Measurements from ENCODE around the gene WWP2.

The WWP2 gene

DNA sequence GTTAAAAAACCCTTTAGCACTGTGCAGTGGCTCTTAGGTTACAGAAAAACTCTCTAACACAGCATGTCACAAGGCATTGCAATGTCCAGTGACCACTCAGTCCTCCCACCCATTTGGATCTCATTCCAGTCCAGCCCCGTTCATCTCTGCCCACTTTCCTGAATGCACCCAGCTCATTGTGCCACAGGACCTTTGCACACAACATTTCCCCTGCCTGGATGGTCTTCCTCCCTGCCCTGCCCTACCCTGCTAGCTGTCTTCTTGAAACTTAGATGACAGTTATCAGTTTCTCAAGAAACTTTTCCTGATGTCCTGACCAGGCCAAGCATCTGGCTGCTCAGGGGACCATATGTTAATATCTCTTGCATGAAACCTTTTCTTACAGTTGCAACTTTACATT lies 67.2 kb downstream of the WWP2 start:
- Histone ChIP-seq H2AFZ (ENCODE audit: low read depth) (no peak overlapping the region), H3K36me3 (ENCODE audit: insufficient read depth) (no peaks in the 10 kb centered on the region), H3K4me3 (IDR thresholded peaks at IDR 0.05; ENCODE audit: insufficient read depth, low read depth, low read length) (no peak overlapping the region), H3K79me2 (ENCODE audit: insufficient read depth, low read depth) (no peaks in the 10 kb centered on the region), H3K4me2 (no peak overlapping the region), H3K4me1 (ENCODE audit: low read depth, poor library complexity, severe bottlenecking) (peaks cover 19% of the 10 kb centered on the region), H3K27me3 (ENCODE audit: insufficient read depth, low read depth) (no peaks in the 10 kb centered on the region), H4K20me1 (ENCODE audit: insufficient read depth) (no peaks in the 10 kb centered on the region), H3K9ac (no peak overlapping the region), H3K27ac (no peak overlapping the region)
- TF ChIP-seq, protein P1, sequence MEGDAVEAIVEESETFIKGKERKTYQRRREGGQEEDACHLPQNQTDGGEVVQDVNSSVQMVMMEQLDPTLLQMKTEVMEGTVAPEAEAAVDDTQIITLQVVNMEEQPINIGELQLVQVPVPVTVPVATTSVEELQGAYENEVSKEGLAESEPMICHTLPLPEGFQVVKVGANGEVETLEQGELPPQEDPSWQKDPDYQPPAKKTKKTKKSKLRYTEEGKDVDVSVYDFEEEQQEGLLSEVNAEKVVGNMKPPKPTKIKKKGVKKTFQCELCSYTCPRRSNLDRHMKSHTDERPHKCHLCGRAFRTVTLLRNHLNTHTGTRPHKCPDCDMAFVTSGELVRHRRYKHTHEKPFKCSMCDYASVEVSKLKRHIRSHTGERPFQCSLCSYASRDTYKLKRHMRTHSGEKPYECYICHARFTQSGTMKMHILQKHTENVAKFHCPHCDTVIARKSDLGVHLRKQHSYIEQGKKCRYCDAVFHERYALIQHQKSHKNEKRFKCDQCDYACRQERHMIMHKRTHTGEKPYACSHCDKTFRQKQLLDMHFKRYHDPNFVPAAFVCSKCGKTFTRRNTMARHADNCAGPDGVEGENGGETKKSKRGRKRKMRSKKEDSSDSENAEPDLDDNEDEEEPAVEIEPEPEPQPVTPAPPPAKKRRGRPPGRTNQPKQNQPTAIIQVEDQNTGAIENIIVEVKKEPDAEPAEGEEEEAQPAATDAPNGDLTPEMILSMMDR (conservative IDR thresholded peaks at IDR 0.05; ENCODE audit: low read depth, low read length), result no peak

DNA sequence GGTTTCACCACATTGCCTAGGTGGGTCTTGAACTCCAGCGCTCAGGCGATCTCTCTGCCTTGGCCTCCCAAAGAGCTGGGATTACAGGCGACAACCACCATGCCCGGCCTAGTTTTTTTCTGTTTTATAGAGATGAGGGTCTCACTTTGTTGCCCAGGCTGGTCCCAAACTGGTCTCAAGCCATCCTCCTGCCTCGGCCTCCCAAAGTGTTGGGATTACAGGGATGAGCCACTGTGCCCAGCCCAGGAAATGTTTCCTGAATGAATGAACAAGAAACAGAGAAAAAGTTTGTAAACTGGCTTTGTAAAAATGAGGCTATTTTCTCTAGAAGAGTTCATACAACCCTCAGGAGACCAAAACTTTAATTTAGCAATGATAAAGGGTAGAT lies 68.0 kb downstream of the WWP2 start:
- H3K79me2 ChIP-seq (ENCODE audit: insufficient read depth, low read depth), result no peaks in the 10 kb centered on the region
- peaks cover 22% of the 10 kb centered on the region for H3K4me1 ChIP-seq (ENCODE audit: low read depth, poor library complexity, severe bottlenecking)
- H3K27me3 ChIP-seq (ENCODE audit: insufficient read depth, low read depth), result no peaks in the 10 kb centered on the region
- H3K9ac ChIP-seq, result no peak overlapping the region
- H4K20me1 ChIP-seq (ENCODE audit: insufficient read depth), result no peaks in the 10 kb centered on the region
- H2AFZ ChIP-seq (ENCODE audit: low read depth), result no peak overlapping the region
- H3K4me2 ChIP-seq, result no peak overlapping the region
- TF ChIP-seq, protein P1 (conservative IDR thresholded peaks at IDR 0.05; ENCODE audit: low read depth, low read length), result no peak
- no peak overlapping the region for H3K4me3 ChIP-seq (IDR thresholded peaks at IDR 0.05; ENCODE audit: insufficient read depth, low read depth, low read length)
- no peak overlapping the region for H3K27ac ChIP-seq
- no peaks in the 10 kb centered on the region for H3K36me3 ChIP-seq (ENCODE audit: insufficient read depth)

DNA sequence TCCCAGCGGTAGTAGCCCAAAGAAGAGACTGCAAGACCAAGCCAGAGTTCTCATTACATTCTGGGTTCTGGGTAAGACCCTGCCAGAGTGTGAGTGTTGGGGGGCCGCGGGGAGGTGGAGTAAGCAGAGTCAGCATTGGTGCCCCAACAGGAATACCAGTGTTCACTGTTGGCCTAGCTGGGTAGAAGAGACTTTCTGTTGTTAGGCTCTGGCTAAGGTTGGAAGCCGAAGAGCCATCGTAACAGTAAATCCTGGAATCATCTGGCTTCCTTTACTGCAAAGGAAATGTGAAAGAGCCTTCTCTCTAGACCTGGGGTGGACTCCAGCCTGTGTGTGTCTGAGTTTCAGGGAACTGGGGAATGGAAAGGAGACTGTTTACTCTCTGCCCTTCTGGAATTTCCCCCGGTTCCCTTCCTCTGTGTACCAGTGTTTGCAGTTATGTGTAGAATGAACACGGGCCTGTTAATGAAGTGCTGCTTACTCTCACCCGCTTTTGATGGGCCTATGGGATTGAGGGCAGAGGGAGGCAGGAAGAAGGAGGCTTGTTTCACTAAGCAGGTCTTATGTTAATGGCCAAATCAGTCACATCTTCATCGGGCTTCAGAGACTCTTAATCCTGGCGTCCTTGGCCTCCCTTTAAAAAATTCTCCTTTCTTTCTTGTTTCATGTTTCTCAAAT lies 68.5 kb downstream of the WWP2 start:
- Histone ChIP-seq H3K4me1 (ENCODE audit: low read depth, poor library complexity, severe bottlenecking) (peaks cover 27% of the 10 kb centered on the region), H3K36me3 (ENCODE audit: insufficient read depth) (no peaks in the 10 kb centered on the region), H3K4me3 (IDR thresholded peaks at IDR 0.05; ENCODE audit: insufficient read depth, low read depth, low read length) (no peak overlapping the region), H3K9ac (no peak overlapping the region), H3K4me2 (no peak overlapping the region), H4K20me1 (ENCODE audit: insufficient read depth) (no peaks in the 10 kb centered on the region), H3K79me2 (ENCODE audit: insufficient read depth, low read depth) (no peaks in the 10 kb centered on the region), H3K27me3 (ENCODE audit: insufficient read depth, low read depth) (no peaks in the 10 kb centered on the region), H3K27ac (no peak overlapping the region), H2AFZ (ENCODE audit: low read depth) (no peak overlapping the region)
- TF ChIP-seq, protein P1 (conservative IDR thresholded peaks at IDR 0.05; ENCODE audit: low read depth, low read length), result no peak

DNA sequence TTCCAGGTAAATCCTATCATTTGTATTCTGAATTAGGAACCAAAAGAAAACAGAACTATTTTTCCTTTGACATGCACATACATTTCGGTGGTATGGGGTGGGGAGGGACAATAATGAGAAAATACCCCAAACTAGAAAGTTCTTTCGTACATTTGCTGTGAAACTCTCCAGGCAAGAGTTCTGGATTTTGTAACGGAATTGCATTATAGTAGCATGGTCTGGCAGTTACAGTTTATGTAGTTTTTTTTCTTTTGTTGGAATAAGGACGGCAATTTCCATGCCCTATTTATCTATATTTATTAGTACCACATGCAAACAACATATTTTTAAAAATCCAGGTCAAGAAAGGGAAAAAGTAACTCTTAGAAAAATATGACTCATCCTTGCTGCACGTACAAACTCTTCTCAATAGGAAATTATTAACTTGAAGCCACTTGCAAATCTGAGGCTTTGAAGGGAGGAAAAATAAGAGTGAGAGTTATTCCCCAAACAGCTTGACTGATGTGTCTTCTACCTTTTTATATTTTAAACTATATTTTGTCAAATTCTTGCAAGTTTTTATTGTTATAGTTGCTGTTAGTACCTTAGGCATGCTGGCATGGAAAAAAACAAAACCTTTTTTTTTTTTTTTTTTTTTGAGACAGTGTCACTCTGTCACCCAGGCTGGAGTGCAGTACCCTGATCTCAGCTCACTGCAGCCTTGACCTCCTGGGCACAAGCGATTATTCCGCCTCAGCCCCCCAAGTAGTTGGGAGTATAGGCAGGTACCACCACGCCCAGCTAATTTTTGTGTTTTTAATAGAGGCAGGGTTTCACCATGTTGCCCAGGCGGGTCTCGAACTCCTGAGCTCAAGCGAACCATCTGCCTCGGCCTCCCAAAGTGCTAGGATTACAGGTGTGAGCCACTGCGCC lies 69.3 kb downstream of the WWP2 start:
- TF ChIP-seq, protein P1 (conservative IDR thresholded peaks at IDR 0.05; ENCODE audit: low read depth, low read length), result no peak
- no peak overlapping the region for H3K4me2 ChIP-seq
- no peaks in the 10 kb centered on the region for H3K27me3 ChIP-seq (ENCODE audit: insufficient read depth, low read depth)
- no peak overlapping the region for H3K27ac ChIP-seq
- no peaks in the 10 kb centered on the region for H4K20me1 ChIP-seq (ENCODE audit: insufficient read depth)
- no peaks in the 10 kb centered on the region for H3K36me3 ChIP-seq (ENCODE audit: insufficient read depth)
- H3K4me3 ChIP-seq (IDR thresholded peaks at IDR 0.05; ENCODE audit: insufficient read depth, low read depth, low read length), result no peak overlapping the region
- no peaks in the 10 kb centered on the region for H3K79me2 ChIP-seq (ENCODE audit: insufficient read depth, low read depth)
- H3K9ac ChIP-seq, result no peak overlapping the region
- peaks cover 34% of the 10 kb centered on the region for H3K4me1 ChIP-seq (ENCODE audit: low read depth, poor library complexity, severe bottlenecking)
- H2AFZ ChIP-seq (ENCODE audit: low read depth), result no peak overlapping the region
